HG02623 (cell line): ENCODE results near the gene TAF4.
A peak's percentile ranks its signal among the peaks of the same experiment; 100 is the strongest.
"Not testable (repeated sequence)": the region's sequence is repeated elsewhere in the genome, so short reads cannot be mapped to it uniquely, and the experiment has no call there.

Experiments used
- ATAC-seq: cut with Tn5 transposase; IDR thresholded peaks from one replicate; pipeline ENCODE4 v1.9.1; 2021; ENCODE audit warnings: moderate library complexity; ENCODE audit not compliant: unreplicated experiment

Gene TAF4, protein sequence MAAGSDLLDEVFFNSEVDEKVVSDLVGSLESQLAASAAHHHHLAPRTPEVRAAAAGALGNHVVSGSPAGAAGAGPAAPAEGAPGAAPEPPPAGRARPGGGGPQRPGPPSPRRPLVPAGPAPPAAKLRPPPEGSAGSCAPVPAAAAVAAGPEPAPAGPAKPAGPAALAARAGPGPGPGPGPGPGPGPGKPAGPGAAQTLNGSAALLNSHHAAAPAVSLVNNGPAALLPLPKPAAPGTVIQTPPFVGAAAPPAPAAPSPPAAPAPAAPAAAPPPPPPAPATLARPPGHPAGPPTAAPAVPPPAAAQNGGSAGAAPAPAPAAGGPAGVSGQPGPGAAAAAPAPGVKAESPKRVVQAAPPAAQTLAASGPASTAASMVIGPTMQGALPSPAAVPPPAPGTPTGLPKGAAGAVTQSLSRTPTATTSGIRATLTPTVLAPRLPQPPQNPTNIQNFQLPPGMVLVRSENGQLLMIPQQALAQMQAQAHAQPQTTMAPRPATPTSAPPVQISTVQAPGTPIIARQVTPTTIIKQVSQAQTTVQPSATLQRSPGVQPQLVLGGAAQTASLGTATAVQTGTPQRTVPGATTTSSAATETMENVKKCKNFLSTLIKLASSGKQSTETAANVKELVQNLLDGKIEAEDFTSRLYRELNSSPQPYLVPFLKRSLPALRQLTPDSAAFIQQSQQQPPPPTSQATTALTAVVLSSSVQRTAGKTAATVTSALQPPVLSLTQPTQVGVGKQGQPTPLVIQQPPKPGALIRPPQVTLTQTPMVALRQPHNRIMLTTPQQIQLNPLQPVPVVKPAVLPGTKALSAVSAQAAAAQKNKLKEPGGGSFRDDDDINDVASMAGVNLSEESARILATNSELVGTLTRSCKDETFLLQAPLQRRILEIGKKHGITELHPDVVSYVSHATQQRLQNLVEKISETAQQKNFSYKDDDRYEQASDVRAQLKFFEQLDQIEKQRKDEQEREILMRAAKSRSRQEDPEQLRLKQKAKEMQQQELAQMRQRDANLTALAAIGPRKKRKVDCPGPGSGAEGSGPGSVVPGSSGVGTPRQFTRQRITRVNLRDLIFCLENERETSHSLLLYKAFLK

DNA sequence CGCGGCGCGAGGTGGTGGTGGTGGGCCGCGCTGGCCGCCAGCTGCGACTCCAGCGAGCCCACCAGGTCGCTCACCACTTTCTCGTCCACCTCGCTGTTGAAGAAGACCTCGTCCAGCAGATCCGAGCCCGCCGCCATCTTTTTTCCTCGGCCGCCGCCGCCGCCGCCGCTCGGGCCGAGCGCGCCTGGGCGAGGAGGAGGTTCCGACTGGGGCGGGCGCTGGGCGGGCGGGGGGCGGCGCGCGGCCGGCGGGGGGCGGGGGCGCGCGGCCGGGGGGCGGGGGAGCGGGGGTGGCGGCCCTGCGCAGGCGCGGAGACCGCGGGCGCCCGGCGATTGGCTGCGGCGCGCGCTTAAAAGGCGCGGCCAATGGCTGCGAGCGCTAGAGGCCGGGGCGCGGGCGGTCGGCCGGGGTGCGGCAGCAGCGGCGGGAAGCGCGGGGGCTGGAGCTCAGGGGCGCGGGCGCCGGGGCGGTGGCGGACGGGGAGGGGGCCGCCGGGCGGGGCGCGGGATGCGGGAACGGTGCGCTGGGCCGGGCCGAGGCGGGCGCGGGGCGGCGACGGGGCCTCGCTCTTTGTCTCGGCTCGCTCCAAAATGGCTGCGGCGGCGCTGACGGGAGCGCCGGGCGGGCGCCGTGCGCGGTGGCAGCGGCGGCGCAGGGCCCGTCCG lies at the start of gene TAF4:
Gene TAF4, minus strand, starts transcription at position 208 of the 665 bp plus-strand sequence. Its CDS starts 71 bp downstream, at position 137.
- ATAC-seq = peak; percentile 59

DNA sequence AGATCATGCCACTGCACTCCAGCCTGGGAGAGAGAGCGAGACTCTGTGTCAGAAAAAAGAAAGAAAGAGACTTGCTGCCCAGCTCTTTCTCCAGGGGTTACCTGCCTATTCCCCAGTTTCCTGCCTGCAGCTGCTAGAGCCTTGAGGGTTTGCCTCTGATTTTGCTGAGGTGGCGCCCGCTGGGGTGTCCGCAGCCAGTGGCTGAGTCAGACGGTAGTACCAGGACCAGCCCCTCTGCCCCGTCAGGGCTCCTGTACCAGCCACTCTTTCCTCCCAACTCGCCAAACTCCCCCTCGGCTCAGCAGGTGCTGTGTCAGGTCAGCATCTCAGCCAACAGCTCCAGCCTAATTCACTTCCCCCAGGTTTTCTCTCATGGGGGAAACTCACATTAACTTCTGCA lies 49.2 kb upstream of the TAF4 start:
- ATAC-seq = no peak

DNA sequence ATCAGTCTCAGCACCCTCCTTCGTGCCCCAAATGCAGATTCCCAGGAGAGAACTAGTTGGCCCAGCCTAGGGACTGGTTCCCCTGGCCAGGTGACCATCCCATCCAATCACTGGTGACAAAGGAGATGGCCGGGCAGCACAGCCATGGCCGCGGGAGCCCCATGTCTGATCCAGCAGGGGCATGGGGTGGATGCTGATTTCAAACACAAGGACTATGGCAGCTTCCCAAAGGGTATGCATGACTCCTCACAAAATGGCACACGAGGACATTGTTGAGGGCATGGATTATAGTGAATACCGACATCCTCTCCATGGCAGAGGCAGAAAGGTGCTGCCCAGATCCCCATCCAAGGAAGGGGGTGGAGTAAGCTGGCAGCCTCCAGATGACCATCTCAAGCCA lies 46.7 kb upstream of the TAF4 start:
- no peak for ATAC-seq

DNA sequence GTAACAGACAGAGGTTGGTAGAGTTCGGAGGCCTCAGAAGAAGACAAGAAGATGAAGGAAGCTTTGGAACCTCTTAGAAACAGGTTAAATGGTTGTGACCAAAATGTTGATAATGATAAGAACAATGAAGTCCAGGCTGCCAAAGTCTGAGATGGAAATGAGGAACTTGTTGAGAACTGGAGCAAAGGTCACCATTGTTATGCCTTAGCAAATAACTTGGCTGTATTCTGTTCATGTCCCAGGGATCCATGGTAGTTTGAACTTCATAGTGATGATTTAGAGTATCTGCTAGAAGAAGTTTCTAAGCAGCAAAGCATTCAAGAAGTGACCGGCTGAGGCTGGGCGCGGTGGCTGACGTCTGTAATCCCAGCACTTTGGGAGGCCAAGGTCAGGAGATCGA lies 45.5 kb upstream of the TAF4 start:
- ATAC-seq = no peak

DNA sequence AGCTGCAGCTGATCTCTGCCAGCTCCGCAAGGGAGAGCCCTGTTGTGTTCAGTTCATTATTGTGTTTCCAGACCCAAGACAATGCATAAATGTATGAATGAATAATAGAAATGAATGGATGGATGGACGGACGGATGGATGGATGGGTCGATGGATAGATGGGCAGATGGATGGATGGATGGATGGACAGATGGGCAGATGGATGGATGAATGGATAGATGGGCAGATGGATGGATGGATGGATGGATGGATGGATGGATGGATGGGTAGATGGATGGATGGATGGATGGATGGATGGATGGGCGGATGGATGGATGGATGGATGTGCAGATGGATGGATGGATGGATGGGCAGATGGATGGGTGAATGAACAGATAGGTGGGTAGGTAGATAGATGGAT lies 39.9 kb upstream of the TAF4 start:
- no peak for ATAC-seq

DNA sequence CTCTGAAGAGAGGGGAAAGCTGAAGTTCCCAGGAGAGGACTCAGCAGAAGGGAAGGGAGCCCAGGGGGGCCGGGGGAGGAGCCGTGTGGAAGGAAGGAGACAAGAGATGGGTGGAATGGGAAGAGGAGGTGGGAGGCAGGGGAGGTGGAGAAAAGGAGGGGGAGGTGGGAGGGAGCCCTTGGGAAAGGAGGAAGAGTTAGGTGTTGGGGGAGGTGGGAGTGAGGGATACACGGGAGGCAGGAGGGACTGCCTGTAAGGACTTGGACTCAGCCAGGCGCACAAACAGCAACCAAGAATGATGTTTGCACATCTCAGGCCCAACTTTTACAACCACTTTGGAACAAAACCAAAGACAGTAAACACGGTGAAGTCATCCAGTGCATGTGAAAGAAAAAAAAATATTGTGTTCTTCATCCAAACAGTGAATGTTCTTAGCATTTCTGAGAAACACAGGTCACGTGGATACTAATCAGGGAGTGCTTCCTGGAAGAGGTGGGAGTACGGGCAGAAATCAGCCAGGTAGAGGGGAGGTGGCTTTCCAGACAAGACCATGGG lies 39.2 kb upstream of the TAF4 start:
- ATAC-seq = no peak

DNA sequence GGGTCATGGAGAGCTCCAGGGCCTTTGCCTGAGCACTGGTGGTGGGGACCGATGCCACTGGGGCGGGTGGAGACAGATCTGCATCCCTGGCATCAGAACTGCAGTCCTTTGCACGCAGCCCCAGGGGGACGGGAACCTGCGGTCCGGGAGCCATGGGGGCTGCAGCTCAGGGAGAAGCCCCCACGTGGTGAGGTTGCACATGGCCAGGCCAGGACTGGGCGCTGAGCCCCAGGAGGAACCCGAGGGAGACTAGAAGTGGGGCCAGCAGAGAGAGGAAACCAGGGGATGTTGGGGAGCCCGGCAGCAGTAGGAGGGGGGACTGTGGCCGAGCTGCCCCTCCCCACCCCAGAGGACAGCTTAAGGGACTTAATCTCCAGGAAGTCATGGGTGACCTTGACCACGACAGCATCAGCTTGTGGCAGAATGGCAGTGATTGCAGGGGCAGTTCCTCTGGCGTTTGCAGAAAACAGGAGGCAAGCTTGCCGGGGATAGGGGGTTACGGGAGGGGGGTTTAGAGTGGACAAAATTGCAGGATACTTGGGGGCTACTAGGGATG lies 38.6 kb upstream of the TAF4 start:
- no peak for ATAC-seq

DNA sequence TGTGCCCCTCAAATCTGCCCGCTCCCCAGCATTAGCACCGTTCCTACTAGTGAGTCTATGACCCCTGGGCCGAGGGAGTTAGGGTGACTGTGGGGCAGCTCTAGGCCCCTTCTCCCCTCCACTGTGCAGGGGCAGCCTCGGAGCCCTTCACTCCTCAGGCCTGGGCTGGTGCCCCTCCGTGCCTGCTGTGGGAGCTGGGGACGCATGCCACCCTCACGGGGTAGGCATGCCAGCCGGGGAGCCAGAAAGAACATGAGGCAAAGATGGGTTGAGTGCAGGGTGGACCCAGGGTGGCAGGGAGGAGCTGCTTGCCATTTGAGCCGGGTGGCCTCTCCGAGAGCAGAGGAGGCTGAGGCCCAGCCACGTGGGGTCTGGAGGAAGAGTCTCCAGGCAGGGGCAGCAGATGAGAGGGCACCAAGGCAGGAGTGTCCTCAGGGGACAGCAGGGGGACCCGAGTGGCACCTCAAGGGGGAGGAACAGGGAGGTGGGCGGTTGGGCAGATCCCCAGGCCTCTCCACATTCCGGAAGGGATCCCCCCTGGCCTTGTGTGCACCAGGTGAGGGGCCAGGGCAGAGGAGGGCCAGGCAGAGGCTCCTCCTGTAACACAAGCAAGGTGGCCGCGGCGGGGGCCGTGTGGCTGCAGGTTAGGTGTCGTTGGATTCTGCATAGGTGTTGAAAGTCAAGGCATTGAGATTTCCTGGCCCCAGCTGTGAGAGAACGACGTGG lies 38.0 kb upstream of the TAF4 start:
- ATAC-seq = no peak

DNA sequence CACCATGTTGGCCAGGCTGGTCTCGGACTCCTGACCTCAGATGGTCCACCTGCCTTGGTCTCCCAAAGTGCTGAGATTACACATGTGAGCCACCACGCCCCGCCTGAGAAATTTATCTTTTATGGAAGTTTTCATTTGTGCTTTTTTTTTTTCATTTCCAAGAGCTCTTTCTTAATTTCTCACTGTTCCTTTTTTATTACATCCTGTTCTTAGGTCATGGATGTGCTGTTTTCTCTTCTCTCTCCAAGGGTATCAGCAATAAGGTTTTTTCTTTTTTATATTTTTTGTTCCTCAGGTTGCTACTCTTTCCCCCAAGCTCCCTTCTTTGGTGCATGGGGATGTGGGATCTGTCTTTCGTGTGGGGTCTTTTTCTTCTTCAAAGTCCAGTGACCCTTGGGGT lies 35.4 kb upstream of the TAF4 start:
- no peak for ATAC-seq

DNA sequence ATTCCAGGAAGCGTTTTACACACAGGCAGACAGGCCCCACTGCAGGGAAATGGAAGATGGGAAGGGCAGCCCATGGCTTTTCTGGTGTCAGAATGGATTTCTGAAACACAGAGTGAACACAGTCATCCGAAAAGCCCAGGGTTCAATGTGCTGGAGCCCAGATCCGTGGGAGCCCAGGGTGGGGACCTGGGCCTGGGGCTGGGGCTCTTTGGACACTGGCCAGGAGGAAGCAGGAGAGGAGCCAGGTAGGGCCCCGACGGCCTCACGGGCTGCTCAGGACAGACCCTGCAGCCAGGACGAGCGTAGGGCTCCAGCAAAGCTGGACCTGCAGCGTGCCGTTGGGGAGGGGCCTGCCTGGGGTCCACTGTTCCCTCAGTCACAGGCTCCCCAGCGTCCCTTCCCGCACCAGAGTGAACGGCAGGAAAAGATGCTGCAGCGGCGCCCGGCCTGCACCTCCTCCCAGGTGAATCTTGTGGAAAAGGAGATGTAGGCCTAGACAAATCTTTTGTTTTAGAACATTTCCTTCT lies 32.3 kb upstream of the TAF4 start:
- no peak for ATAC-seq

DNA sequence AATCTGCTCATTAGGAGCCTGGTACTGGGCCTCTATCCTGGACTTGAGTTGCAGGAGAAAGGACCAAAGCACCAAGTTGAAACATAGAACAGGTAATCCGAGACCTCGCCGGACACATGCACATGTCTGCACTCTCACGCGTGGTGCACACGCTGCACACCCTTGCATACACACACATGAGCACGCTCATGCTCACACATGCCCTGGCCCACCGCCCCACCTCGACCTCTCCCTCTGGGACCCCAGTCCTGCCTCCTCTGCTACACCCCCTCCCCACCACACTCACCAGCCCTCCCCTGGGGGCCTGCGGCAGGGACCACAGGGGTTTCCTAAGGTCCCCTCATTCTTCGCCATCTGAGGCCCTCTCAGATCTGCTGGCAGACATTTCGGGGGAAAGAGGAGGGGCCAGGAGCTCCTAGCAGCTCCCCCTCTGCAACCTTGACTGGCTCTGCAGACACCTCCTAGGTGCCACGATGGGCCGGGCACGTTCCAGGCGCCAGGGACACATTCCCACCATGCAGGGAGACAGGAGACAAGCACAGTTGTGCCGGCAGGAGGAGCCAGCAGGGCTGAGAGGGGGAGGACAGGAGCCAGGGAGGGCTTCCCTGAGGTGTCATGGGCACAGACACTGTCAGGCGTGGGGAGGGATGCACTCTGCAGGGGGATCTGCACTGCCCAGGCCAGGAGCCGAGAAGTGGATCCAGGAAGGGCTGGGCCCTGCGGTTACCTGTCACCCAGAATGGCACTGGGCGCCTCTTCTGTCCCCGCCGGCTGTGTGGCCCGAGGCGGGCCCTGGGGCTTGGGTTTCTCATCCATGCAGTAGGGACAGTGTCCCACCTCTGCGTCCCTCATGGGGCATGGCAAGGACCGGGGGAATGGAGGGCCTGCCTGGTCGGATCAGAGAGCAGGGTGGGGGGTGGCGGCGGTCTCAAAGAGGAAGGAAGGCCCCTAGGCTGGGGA lies 31.0 kb upstream of the TAF4 start:
- ATAC-seq = no peak

DNA sequence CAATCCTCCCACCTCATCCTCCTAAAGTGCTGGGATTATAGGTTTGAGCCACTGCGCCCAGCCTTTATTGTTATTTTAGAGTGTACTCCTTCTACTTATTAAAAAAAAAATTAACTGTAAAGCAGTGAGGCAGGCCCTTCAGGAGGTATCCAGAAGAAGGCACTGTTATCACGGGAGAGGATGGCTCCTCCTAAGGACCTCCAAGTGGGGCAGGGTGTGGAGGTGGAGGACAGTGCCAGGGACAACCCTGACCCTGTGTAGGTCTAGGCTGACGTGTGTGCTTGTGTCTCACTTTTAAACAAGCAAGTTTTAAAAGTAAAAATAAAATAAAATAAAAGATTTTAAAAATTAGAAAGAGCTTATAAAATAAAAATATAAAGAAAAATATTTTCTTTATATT lies 23.7 kb upstream of the TAF4 start:
- ATAC-seq = no peak

DNA sequence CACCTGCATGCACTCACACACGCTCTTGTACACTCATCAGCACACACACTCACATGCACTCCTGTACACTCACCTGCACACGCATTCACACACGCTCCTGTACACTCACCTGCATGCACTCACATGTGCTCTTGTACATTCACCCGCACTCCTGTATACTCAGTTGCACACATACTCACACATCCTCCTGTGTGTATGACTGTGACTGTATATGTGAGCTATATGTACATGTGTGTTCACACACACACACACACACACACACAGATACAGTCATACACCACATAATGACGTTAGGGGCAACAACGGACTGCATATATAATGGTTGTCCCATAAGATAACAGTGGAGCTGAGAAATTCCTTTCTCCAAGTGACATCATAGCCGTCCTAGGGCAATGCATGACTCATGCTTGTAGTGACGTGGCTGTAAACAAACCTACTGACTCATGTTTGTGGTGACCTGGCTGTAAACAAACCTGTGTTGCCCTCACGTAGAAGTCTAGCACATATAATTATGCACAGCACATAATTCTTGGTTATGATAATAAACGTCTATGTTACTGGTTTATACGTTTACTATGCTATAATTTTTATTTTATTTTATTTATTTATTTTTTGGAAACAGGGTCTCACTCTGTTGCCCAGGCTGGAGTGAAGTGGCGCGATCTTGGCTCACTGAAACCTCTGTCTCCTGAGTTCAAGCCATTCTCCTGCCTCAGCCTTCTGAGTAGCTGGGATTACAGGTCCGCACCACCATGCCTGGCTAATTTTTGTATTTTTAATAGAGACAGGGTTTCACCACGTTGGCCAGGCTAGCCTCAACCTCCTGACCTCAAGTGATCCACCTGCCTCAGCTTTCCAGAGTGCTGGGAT lies 22.8 kb upstream of the TAF4 start:
- ATAC-seq = no peak

DNA sequence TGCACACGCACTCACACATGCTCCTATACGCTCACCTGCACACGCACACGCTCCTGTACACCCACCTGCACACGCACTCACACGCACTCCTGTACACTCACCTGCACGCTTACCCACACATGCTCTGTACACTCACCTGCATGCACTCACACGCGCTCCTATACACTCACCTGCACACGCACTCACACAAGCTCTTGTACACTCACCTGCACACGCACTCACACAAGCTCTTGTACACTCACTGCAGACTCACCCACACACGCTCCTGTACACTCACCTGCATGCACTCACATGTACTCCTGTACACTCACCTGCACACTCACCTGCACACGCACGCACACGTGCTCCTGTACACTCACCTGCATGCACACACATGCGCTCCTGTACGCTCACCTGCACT lies 22.0 kb upstream of the TAF4 start:
- ATAC-seq = no peak

DNA sequence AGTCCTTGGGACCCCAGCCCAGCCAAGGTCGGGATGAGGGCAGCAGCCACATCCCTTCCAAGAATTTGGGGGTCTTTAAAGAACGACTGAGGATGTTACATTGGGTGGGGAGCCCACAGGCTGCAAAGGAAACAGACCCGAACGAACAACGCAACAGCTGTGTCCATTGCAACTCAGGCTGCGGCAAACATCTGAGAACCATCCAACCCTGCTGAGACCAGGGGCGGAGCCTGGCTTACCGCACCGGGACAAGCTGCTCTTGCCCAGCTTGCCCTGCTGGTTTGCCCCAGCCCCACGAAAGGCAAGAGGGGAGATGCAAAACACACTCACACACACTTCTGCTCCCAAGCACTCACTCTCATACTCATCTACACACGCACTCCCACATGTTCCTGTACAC lies 21.5 kb upstream of the TAF4 start:
- ATAC-seq = no peak

DNA sequence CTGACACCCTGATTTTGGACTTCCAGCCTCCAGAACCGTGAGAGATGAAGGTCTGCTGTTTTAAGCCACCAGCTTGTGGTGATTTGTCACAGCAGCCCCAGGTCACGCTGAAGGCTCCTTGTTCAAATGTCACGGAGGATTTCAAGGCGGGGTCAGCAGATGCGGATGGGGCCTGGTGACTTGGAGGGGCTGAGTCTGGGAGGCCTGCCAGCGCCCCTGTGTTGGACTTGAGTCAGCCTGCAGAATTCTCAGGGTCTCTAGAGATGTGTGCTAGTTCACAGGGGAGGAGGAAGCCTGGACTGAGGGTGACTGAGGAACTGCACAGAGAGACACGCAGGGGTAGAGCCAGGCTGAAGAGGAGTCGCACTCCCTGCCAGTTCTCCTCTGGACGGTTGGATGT lies 19.5 kb upstream of the TAF4 start:
- no peak for ATAC-seq

DNA sequence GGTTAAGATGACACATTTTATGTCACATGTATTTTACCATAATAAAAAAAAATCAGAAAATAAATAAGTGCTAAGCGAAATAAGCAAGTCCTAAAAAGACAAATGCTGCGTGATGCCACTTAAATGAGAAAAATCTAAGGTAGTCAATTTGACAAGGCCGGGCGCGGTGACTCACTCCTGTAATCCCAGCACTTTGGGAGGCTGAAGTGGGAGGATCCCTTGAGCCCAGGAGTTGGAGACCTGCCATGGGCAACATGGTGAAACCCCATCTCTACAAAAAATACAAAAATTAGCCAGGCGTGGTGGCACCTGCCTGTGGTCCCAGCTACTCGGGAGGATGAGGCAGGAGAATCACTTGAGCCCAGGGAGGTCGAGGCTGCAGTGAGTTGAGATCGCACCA lies 18.5 kb upstream of the TAF4 start:
- not testable (repeated sequence) for ATAC-seq

DNA sequence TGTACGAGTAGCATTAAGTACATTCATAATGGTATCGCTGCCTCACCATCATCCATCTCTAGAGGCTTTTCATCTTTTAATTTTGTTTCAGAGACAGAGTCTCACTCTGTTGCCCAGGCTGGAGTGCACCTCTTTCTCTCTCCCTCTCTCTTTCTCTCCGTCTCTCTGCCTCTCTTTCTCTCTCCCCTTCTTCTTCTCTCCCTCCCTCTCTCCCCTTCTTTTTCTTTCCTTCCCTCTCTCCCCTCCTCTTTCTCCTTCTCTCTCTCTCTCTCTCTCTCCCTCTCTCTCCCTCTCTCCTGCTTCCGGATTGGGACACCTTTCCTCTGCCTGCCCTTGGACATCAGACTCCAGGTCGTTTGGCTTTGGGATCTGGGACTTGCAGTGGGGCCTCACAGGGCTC lies 17.6 kb upstream of the TAF4 start:
- ATAC-seq = no peak
